ENCODE data around the gene LOC101059915.
"Not testable (repeated sequence)": the region's sequence is repeated elsewhere in the genome, so short reads cannot be mapped to it uniquely, and the experiment has no call there.

Gene LOC101059915

DNA sequence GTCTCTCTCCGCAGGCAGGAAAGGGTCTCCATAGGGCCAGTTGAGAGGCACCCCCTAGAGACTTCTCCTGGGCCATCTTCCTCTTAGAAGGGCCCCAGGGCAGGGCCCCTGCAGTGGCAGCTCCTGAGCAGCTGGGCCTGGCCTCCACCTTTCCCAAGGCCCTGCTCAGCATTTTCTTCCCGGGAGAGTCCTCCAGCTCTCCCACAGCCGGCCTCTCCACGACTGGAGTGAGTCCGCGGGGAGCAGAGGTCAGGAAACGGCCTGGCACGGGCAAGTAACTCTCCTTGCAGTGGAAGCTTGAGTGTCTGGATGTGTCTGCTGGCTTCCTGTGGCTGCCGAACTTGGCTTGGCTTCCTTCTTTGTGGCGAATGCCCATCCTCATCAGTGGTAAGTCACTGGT, 1.6 kb upstream of the LOC101059915 start:
- DNase-seq (ENCODE audit: extremely low spot score in 2 of 2): peak in 1 of 2 donors; percentile 54
- no peaks in the 10 kb centered on the region for H3K9me3 ChIP-seq
- no peaks in the 10 kb centered on the region for H3K4me1 ChIP-seq
- H3K4me3 ChIP-seq: no peak overlapping the region
- H3K27me3 ChIP-seq: no peaks in the 10 kb centered on the region
- no peak overlapping the region for H3K27ac ChIP-seq
- no peaks in the 10 kb centered on the region for H3K36me3 ChIP-seq
- intact Hi-C loops (cut with DNase I): no loop called here
- TF ChIP-seq, protein P1, sequence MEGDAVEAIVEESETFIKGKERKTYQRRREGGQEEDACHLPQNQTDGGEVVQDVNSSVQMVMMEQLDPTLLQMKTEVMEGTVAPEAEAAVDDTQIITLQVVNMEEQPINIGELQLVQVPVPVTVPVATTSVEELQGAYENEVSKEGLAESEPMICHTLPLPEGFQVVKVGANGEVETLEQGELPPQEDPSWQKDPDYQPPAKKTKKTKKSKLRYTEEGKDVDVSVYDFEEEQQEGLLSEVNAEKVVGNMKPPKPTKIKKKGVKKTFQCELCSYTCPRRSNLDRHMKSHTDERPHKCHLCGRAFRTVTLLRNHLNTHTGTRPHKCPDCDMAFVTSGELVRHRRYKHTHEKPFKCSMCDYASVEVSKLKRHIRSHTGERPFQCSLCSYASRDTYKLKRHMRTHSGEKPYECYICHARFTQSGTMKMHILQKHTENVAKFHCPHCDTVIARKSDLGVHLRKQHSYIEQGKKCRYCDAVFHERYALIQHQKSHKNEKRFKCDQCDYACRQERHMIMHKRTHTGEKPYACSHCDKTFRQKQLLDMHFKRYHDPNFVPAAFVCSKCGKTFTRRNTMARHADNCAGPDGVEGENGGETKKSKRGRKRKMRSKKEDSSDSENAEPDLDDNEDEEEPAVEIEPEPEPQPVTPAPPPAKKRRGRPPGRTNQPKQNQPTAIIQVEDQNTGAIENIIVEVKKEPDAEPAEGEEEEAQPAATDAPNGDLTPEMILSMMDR (IDR thresholded peaks at IDR 0.05): no peak
- TF ChIP-seq POLR2A (IDR thresholded peaks at IDR 0.05) (no peak), POLR2AphosphoS5 (IDR thresholded peaks at IDR 0.05; ENCODE audit: insufficient read depth in 1 of 2, low read depth in 1 of 2) (no peak)

DNA sequence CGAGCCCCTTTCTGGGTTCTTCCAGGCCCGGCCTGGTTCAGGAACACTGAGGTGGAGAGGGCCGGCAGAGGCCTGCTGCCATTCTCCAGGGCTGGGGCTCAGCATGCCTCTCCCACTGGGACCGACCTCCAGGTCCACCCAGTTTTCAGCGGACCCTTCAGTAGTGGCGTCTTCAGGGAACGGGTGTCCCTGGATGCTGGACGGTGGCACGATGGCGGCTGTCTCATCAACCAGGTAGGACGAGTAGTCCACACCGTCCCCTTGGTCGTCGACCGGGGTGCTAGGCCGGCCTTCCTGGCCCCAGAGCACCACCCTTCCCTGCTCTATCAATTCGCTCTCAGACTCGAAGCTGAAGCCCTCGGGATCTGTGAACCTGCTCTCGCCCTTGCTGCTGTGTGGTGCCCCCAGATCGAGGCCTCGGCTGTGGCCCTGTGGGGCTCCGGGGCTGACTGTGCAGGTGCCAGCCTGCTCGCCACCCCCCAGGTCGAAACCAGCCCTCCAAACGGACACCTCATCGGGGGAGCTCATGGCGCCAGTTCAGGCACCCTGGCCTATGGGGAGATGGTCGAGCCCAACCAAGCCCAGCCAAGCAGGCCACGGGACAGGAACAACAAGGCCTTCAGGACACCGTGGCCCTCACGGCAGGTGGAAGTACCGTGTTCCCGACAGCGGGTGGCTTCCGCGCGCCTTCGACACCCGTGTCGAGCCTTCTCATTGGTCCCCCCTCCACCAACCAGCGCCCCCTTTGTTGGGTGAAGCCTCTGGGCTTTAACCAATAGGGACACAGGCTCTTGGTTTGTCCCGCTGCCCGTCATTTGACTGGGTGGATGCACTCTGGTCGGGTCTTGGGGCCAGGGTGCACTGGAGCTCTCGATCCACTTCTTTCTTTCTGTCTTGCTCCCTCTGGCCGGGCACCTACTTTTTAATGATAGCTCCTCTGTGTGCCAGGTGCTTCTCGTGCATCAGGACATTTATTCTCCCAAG, 814 bp upstream of the LOC101059915 start:
- H3K4me1 ChIP-seq: no peaks in the 10 kb centered on the region
- no peaks in the 10 kb centered on the region for H3K36me3 ChIP-seq
- intact Hi-C loops (cut with DNase I): no loop called here
- no peaks in the 10 kb centered on the region for H3K27me3 ChIP-seq
- no peak for TF ChIP-seq POLR2AphosphoS5 (IDR thresholded peaks at IDR 0.05; ENCODE audit: insufficient read depth in 1 of 2, low read depth in 1 of 2)
- TF ChIP-seq, protein P1 (IDR thresholded peaks at IDR 0.05): no peak
- no peak for TF ChIP-seq POLR2A (IDR thresholded peaks at IDR 0.05)
- peak in 1 of 2 donors; percentile 80 for DNase-seq (ENCODE audit: extremely low spot score in 2 of 2)
- H3K4me3 ChIP-seq: no peak overlapping the region
- H3K27ac ChIP-seq: no peak overlapping the region
- H3K9me3 ChIP-seq: no peaks in the 10 kb centered on the region

DNA sequence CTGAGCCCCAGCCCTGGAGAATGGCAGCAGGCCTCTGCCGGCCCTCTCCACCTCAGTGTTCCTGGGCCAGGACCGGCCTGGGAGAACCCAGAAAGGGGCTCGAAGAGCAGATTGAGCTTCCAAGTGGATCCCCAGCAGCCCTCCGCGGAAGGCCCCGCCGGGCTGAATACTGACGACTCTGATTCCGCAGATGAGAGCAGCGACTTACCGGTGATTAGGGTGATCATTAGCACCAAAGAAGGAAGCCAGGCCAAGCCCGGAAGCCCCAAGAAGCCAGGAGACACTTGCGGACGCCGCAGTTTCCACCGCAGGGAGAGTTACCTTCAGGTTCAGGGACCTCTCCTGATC, 876 bp downstream of the LOC101059915 start:
- Histone ChIP-seq H3K27ac (no peak overlapping the region), H3K9me3 (no peaks in the 10 kb centered on the region), H3K4me1 (no peaks in the 10 kb centered on the region), H3K27me3 (no peaks in the 10 kb centered on the region), H3K4me3 (no peak overlapping the region), H3K36me3 (no peaks in the 10 kb centered on the region)
- TF ChIP-seq POLR2AphosphoS5 (IDR thresholded peaks at IDR 0.05; ENCODE audit: insufficient read depth in 1 of 2, low read depth in 1 of 2) (no peak), POLR2A (IDR thresholded peaks at IDR 0.05) (no peak)
- TF ChIP-seq, protein P1 (IDR thresholded peaks at IDR 0.05): no peak
- intact Hi-C loops (cut with DNase I): no loop called here
- peak in 1 of 2 donors; percentile 52 for DNase-seq (ENCODE audit: extremely low spot score in 2 of 2)

DNA sequence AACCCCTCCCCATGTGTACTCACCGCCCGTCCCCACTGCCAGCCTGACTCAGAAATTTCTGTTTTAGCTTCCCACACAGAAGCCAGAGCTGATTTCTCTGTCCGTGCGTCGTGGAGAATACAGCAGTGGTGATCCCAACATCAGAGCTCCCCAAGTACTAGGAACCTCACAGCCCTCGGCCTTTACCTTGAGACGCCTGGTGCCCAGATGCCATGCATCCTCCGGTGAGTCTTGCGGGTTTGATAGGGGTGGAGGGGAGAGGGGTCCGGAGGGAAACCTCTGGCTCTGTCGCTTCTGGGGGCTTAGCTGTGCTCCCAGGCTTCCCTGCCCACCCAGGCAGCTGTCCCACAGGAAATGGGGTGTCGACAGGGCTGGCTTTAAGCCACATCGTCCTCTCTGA, 2.1 kb downstream of the LOC101059915 start:
- H3K4me3 ChIP-seq: no peak overlapping the region
- peak in 1 of 2 donors; percentile 49 for DNase-seq (ENCODE audit: extremely low spot score in 2 of 2)
- H3K27ac ChIP-seq: no peak overlapping the region
- H3K9me3 ChIP-seq: no peaks in the 10 kb centered on the region
- intact Hi-C loops (cut with DNase I): no loop called here
- no peaks in the 10 kb centered on the region for H3K27me3 ChIP-seq
- TF ChIP-seq POLR2AphosphoS5 (IDR thresholded peaks at IDR 0.05; ENCODE audit: insufficient read depth in 1 of 2, low read depth in 1 of 2) (no peak), POLR2A (IDR thresholded peaks at IDR 0.05) (no peak)
- TF ChIP-seq, protein P1 (IDR thresholded peaks at IDR 0.05): no peak
- H3K36me3 ChIP-seq: no peaks in the 10 kb centered on the region
- H3K4me1 ChIP-seq: no peaks in the 10 kb centered on the region

DNA sequence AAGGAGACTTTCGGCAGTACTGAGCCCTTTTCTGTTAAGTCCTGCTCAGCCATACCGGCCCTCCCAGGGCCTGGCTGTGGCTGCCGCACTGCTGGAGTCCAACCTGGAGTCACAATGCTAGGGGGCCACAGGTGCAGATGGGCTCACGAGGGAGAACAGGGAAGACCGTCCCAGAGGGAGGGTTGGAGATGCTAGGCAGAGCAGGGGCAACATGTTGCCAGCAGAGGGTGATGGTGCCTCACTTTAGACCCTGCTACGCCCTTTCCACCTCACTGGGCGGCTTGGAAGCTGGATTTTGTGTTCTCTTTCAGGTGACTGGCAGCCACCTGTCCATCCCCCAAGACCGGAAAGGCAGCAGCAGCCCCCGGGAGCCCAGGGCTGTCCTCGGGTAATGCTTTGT, 2.6 kb downstream of the LOC101059915 start:
- peak in 1 of 2 donors; percentile 54 for DNase-seq (ENCODE audit: extremely low spot score in 2 of 2)
- intact Hi-C loops (cut with DNase I); H3K27me3 ChIP-seq; H3K9me3 ChIP-seq; H3K27ac ChIP-seq; H3K36me3 ChIP-seq; H3K4me1 ChIP-seq; H3K4me3 ChIP-seq: not testable (repeated sequence)

Measured in vagina (tissue), 2 donors.